Activated CD4-positive, alpha-beta T cell treated with anti-CD3 and anti-CD28 coated beads for 36 hours (primary cell): ENCODE measurements around the gene RIPOR2. TPM values are rescaled to one million over a fixed set of nuclear protein-coding genes. Genes with fewer than 3 reads are reported as not detected.
A peak's percentile ranks its signal among the peaks of the same experiment; 100 is the strongest.

Experiments
- ATAC-seq: fragments of 200-7000 bp; cut with Tn5 transposase; one replicate; pipeline ENCODE4 v1.10.0; 2021; ENCODE audit warnings: mild to moderate bottlenecking, moderate library complexity
- CTCF ChIA-PET: fragments of 350-600 bp; sonication (Branson Sonifier 250); formaldehyde crosslinking; loops from one replicate; lab custom pipeline; 2021; ENCODE audit warnings: antibody characterized with exemption; lab: Charles Lee
- POLR2A ChIA-PET: fragments of 350-600 bp; sonication (Branson Sonifier 250); formaldehyde crosslinking; loops from one replicate; lab custom pipeline; 2021; ENCODE audit warnings: antibody characterized with exemption, inconsistent platforms; lab: Charles Lee
- DNase-seq: peaks from one replicate; pipeline ENCODE4 v3.0.0-alpha.2; 2020
- H3K27ac Mint-ChIP-seq: one replicate; pipeline ENCODE4 v1.8.0; 2021; ENCODE audit warnings: mixed read lengths
- H3K27me3 Mint-ChIP-seq: one replicate; pipeline ENCODE4 v1.8.0; 2021; ENCODE audit warnings: mixed read lengths
- H3K36me3 Mint-ChIP-seq: one replicate; pipeline ENCODE4 v1.8.0; 2021; ENCODE audit warnings: low read depth, mixed read lengths
- H3K4me1 Mint-ChIP-seq: one replicate; pipeline ENCODE4 v1.8.0; 2021; ENCODE audit warnings: mixed read lengths
- H3K4me3 Mint-ChIP-seq: one replicate; pipeline ENCODE4 v1.8.0; 2021; ENCODE audit warnings: mild to moderate bottlenecking, moderate library complexity, mixed read lengths
- H3K9me3 Mint-ChIP-seq: one replicate; pipeline ENCODE4 v1.8.0; 2021; ENCODE audit warnings: low read depth, mixed read lengths
- intact Hi-C, 2 experiments: fragments of 100-400 bp; cut with DNase I in 1 of 2; cut with micrococcal nuclease in 1 of 2; formaldehyde crosslinking; loops; one replicate each; pipeline versions ENCODE4 v1.14.2 to v1.15.1; 2022 to 2024; cut with DNase I, micrococcal nuclease
- total RNA-seq, 2 experiments: library from RNA; stranded (reverse); gene quantifications; one replicate each; pipeline ENCODE4 v1.2.3, GENCODE V29; 2021

RIPOR2 gene
- total RNA-seq, 2 experiments from 2014 or later, result 60.0 to 67.0 TPM

- peak overlapping the region; percentile 46 for H3K4me3 Mint-ChIP-seq
- H3K9me3 Mint-ChIP-seq, result no peaks in the 10 kb centered on the region
- intact Hi-C loops, result loop anchor here (1.0 to 2.0 kb wide), 6 partner anchors 69 to 215 kb away; no protein-coding TSS in a partner anchor
- H3K27ac Mint-ChIP-seq, result peak overlapping the region; percentile 90
- DNase-seq, result peak; percentile 79
- ChIA-PET POLR2A (interaction anchor here (0.6 to 2.1 kb wide), 9 partner anchors 54 to 162 kb away, joined by 3 to 10 read pairs (median 5); no protein-coding TSS in a partner anchor), CTCF (interaction anchor here (0.7 to 9.2 kb wide), 36 partner anchors 9 to 337 kb away, joined by 3 to 140 read pairs (median 5); partner anchors contain the start of gene RIPOR2)
- peak; percentile 61 for ATAC-seq
- peaks cover 52% of the 10 kb centered on the region for H3K4me1 Mint-ChIP-seq
- H3K36me3 Mint-ChIP-seq, result peaks cover 59% of the 10 kb centered on the region
- no peaks in the 10 kb centered on the region for H3K27me3 Mint-ChIP-seq
Measured at GRCh38 chr6:24855395-24856245, 80.1 kb downstream of the RIPOR2 start.

DNA sequence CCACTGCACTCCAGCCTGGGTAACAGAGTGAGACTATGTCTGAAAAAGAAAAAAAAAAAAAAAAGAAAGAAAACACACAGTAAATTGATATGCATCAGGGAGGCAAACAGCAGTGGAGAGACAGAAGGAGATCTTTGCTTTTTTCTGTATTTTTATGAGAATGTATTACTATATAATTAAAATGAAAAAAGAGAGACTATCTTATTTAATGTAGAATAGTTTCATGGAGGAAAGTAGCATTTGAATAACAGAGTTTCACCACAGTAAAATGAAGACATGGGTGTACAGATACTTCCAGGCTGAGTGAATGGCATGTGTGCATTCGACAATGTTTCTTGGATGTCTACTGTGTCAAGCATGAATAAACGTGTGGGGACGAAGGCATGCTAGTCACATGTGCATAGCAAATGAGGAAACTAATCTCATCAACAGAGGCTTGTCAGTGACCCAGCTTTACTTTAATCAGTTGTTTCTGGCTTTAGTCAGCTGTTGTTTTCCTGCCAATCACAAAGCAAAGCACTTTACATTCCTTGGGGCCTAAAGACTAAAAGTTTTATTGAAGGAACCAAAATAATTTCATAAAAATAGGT lies 81.6 kb downstream of the RIPOR2 start:
- CTCF ChIA-PET, result interaction anchor here (0.7 to 9.2 kb wide), 4 partner anchors 79 to 359 kb away, joined by 3 to 140 read pairs (median 20); no protein-coding TSS in a partner anchor
- H3K27me3 Mint-ChIP-seq, result no peaks in the 10 kb centered on the region
- H3K27ac Mint-ChIP-seq, result peak overlapping the region; percentile 31
- no peak for ATAC-seq
- no peak for DNase-seq
- POLR2A ChIA-PET, result no interaction called here
- no peaks in the 10 kb centered on the region for H3K9me3 Mint-ChIP-seq
- intact Hi-C loops, result no loop called here
- H3K4me1 Mint-ChIP-seq, result peaks cover 41% of the 10 kb centered on the region
- H3K36me3 Mint-ChIP-seq, result peaks cover 57% of the 10 kb centered on the region
- no peak overlapping the region for H3K4me3 Mint-ChIP-seq

DNA sequence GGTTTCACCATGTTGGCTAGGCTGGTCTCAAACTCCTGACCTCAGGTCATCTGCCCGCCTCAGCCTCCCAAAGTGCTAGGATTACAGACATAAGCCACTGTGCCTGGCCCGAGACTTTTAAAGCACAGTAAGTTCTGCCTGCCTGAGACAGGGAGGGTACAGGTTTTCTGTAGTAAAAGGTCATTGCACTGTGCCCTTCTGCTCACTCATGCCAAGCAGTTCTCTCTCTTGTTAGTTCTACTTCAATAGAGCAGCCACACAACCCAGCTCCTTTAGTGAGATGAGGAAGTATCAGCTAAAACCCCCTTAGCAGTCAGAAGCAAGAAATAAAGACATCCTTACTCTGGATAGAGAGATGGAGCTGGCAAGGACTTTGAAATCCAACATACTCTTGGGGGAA lies 84.7 kb downstream of the RIPOR2 start:
- H3K4me1 Mint-ChIP-seq, result peaks cover 30% of the 10 kb centered on the region
- ChIA-PET POLR2A (interaction anchor here (0.6 kb wide), 1 partner anchor 176 kb away, joined by 5 read pairs; no protein-coding TSS in a partner anchor), CTCF (interaction anchor here (0.7 to 1.5 kb wide), 5 partner anchors 10 to 184 kb away, joined by 3 to 6 read pairs (median 5); partner anchors contain the start of gene ACOT13)
- ATAC-seq (no peak), DNase-seq (no peak)
- no peak overlapping the region for H3K4me3 Mint-ChIP-seq
- H3K27me3 Mint-ChIP-seq, result no peaks in the 10 kb centered on the region
- intact Hi-C loops, result no loop called here
- H3K9me3 Mint-ChIP-seq, result no peaks in the 10 kb centered on the region
- H3K27ac Mint-ChIP-seq, result peak overlapping the region; percentile 31
- H3K36me3 Mint-ChIP-seq, result peaks cover 66% of the 10 kb centered on the region

GRCh38 chr6:24849713-24850112 lies 86.0 kb downstream of the RIPOR2 start:
- H3K9me3 Mint-ChIP-seq, result no peaks in the 10 kb centered on the region
- H3K4me1 Mint-ChIP-seq, result peaks cover 32% of the 10 kb centered on the region
- ATAC-seq, result peak; percentile 20
- no peak for DNase-seq
- ChIA-PET CTCF (interaction anchor here (0.7 to 1.5 kb wide), 9 partner anchors 9 to 171 kb away, joined by 3 to 6 read pairs (median 3); partner anchors contain the start of gene RIPOR2), POLR2A (interaction anchor here (0.7 kb wide), 1 partner anchor 125 kb away, joined by 4 read pairs; no protein-coding TSS in a partner anchor)
- intact Hi-C loops, result no loop called here
- no peaks in the 10 kb centered on the region for H3K27me3 Mint-ChIP-seq
- H3K36me3 Mint-ChIP-seq, result peaks cover 72% of the 10 kb centered on the region
- peak overlapping the region; percentile 70 for H3K27ac Mint-ChIP-seq
- no peak overlapping the region for H3K4me3 Mint-ChIP-seq

DNA sequence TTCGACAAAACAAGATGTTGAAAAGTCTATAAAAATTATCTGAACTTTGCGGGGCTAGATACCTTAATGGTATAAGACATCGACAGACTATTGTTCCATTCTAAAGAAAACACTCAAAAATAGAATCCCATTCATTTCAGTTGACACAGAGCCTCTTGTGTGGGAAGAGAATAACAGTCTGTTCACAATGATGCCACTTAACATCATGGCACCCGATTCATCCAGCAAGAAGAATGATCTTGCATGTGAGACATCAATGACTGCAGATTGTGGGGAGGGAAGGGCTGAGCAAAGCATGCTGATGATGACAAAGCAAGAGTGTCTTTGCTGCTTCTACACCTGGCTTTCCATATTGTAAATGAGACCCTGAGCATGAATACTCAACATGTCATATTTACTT lies 87.3 kb downstream of the RIPOR2 start:
- H3K27me3 Mint-ChIP-seq, result no peaks in the 10 kb centered on the region
- POLR2A ChIA-PET, result no interaction called here

DNA sequence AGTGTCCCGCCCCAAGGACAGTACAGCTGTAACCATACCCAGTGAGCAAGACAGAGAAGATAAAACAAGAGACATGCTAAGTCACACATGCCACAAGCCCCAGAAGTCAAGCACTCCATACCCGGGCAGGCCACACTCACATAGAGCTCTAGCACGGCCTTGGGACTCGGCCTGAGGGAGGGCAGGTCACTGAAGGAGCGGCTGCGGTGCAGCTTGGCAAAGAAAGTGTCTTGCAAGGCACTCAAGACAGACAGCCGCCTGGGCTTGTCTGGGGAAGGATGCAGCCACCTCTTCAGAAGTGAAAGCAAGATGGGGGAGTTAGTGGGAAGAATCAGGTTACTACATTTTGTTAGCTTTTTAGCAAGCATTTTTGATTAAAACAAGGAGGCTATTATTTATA lies 88.4 kb downstream of the RIPOR2 start:
- no peaks in the 10 kb centered on the region for H3K27me3 Mint-ChIP-seq
- no peak overlapping the region for H3K4me3 Mint-ChIP-seq

More for the DNA sequence above, 87.3 kb downstream of the RIPOR2 start:
- ATAC-seq (no peak), DNase-seq (no peak)
- Mint-ChIP-seq H3K9me3 (no peaks in the 10 kb centered on the region), H3K27ac (peak overlapping the region; percentile 43), H3K36me3 (peaks cover 74% of the 10 kb centered on the region), H3K4me3 (no peak overlapping the region), H3K4me1 (peaks cover 40% of the 10 kb centered on the region)
- CTCF ChIA-PET, result interaction anchor here (0.7 to 2.1 kb wide), 4 partner anchors 87 to 418 kb away, joined by 3 to 9 read pairs (median 4); partner anchors contain the start of gene RIPOR2
- intact Hi-C loops, result no loop called here

DNA sequence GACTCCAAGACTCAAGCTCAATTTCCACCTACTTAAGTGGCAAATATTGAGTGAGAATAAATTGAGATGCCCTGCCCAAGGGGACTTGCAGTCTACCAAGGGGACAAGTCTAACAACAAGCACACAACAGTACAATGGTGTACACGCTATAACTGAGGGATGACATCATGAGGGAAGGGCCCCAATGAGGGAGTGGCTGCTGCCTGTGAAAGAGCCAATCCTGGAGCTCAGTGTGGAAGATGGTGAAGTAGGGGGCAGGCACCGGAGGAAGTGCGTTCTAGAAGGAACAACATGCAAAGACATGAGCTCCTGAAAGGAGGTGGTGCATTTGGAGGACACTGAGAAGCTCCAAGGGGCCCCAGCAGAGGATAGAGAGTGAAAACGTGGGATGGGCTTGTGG lies 90.2 kb downstream of the RIPOR2 start:
- no peaks in the 10 kb centered on the region for H3K9me3 Mint-ChIP-seq
- H3K27me3 Mint-ChIP-seq, result no peaks in the 10 kb centered on the region
- H3K4me3 Mint-ChIP-seq, result no peak overlapping the region
- POLR2A ChIA-PET, result no interaction called here
- DNase-seq (no peak), ATAC-seq (peak; percentile 70)
- peaks cover 63% of the 10 kb centered on the region for H3K4me1 Mint-ChIP-seq
- CTCF ChIA-PET, result interaction anchor here (0.7 to 3.4 kb wide), 7 partner anchors 11 to 197 kb away, joined by 3 to 21 read pairs (median 3); no protein-coding TSS in a partner anchor
- H3K27ac Mint-ChIP-seq, result peak overlapping the region; percentile 59
- H3K36me3 Mint-ChIP-seq, result peaks cover 71% of the 10 kb centered on the region
- intact Hi-C loops, result no loop called here

More for the DNA sequence above, 88.4 kb downstream of the RIPOR2 start:
- POLR2A ChIA-PET, result interaction anchor here (0.9 kb wide), 1 partner anchor 170 kb away, joined by 3 read pairs; no protein-coding TSS in a partner anchor
- CTCF ChIA-PET, result interaction anchor here (0.9 to 2.1 kb wide), 2 partner anchors 167 to 170 kb away, joined by 3 to 9 read pairs; no protein-coding TSS in a partner anchor
- peaks cover 50% of the 10 kb centered on the region for H3K4me1 Mint-ChIP-seq
- no peak for ATAC-seq
- no peak for DNase-seq
- intact Hi-C loops, result no loop called here
- H3K9me3 Mint-ChIP-seq, result no peaks in the 10 kb centered on the region
- peaks cover 73% of the 10 kb centered on the region for H3K36me3 Mint-ChIP-seq
- H3K27ac Mint-ChIP-seq, result peak overlapping the region; percentile 81

DNA sequence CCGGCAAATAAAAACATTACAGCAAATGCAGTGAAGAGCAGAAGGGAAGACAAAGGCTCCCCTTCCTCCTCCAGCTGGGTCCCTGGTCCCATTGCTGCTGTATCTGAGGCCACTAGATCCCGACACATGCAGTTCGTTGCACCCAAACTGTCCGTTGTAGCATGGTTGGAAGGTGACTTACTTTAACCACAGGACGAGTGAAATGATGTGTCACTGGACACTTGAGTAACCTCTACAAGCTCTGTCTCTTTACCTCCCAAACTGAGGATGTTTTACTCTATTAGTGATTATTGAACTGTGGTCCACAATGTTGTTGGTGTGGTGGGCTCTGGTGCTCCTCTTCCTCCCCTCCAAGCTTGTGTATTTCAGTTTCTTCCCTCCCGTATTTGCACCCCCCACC lies 90.9 kb downstream of the RIPOR2 start:
- ChIA-PET CTCF (interaction anchor here (0.8 to 3.4 kb wide), 4 partner anchors 11 to 197 kb away, joined by 3 to 21 read pairs (median 4); no protein-coding TSS in a partner anchor), POLR2A (no interaction called here)
- Mint-ChIP-seq H3K4me1 (peaks cover 70% of the 10 kb centered on the region), H3K27me3 (no peaks in the 10 kb centered on the region), H3K27ac (peak overlapping the region; percentile 55), H3K4me3 (no peak overlapping the region), H3K9me3 (no peaks in the 10 kb centered on the region), H3K36me3 (peaks cover 67% of the 10 kb centered on the region)
- DNase-seq, result no peak
- intact Hi-C loops, result no loop called here
- no peak for ATAC-seq

GRCh38 chr6:24844061-24844460 lies 91.7 kb downstream of the RIPOR2 start:
- Mint-ChIP-seq H3K36me3 (peaks cover 67% of the 10 kb centered on the region), H3K4me3 (no peak overlapping the region), H3K4me1 (peaks cover 75% of the 10 kb centered on the region), H3K9me3 (no peaks in the 10 kb centered on the region), H3K27ac (peak overlapping the region; percentile 28), H3K27me3 (no peaks in the 10 kb centered on the region)
- CTCF ChIA-PET, result interaction anchor here (0.8 to 3.4 kb wide), 6 partner anchors 12 to 181 kb away, joined by 3 to 21 read pairs (median 3); no protein-coding TSS in a partner anchor
- no peak for DNase-seq
- no peak for ATAC-seq
- intact Hi-C loops, result no loop called here
- POLR2A ChIA-PET, result no interaction called here

GRCh38 chr6:24840187-24840586 lies 95.6 kb downstream of the RIPOR2 start:
- Mint-ChIP-seq H3K4me1 (peaks cover 68% of the 10 kb centered on the region), H3K9me3 (no peaks in the 10 kb centered on the region), H3K36me3 (peaks cover 52% of the 10 kb centered on the region), H3K4me3 (no peak overlapping the region), H3K27me3 (no peaks in the 10 kb centered on the region), H3K27ac (peak overlapping the region; percentile 38)
- DNase-seq (no peak), ATAC-seq (no peak)
- ChIA-PET POLR2A (no interaction called here), CTCF (interaction anchor here (1.1 to 1.5 kb wide), 2 partner anchors 178 to 187 kb away, joined by 4 to 5 read pairs; no protein-coding TSS in a partner anchor)
- intact Hi-C loops, result no loop called here
